ENCODE results near the gene THRAP3. TPM values are rescaled to one million over a fixed set of nuclear protein-coding genes. Genes with fewer than 3 reads are reported as not detected.
A peak's percentile ranks its signal among the peaks of the same experiment; 100 is the strongest.

Gene THRAP3
- total RNA-seq, 1 experiment from 2014 or later, result 143 TPM

- CTCF ChIA-PET, result no interaction called here
- no peak overlapping the region for H3K4me2 ChIP-seq
- H3K36me3 ChIP-seq (ENCODE audit: low read depth), result 0 out of 2 replicates have a peak, but pooled peaks cover 4% of the 10 kb centered on the region
- H3K4me3 ChIP-seq, result no peak overlapping the region
- H3K27me3 ChIP-seq (ENCODE audit: insufficient read depth, low read depth), result no peaks in the 10 kb centered on the region
- no peak overlapping the region for H2AFZ ChIP-seq
- H3K9me2 ChIP-seq (ENCODE audit: insufficient read depth), result no peaks in the 10 kb centered on the region
- no peak for DNase-seq
- BruUV-seq (replicated peaks), result no TSS peak
- no peak for TF ChIP-seq EZH2 (IDR thresholded peaks at IDR 0.05; ENCODE audit: low read depth)
- TF ChIP-seq CTCF (conservative IDR thresholded peaks at IDR 0.05), result no peak
- H3K27ac ChIP-seq, result no peak overlapping the region
- no peaks in the 10 kb centered on the region for H3K4me1 ChIP-seq (replicated peaks; ENCODE audit: insufficient read depth)
- H3K79me2 ChIP-seq (ENCODE audit: low read depth), result no peaks in the 10 kb centered on the region
- no peaks in the 10 kb centered on the region; the same call in 1 of the 2 replicates for H4K20me1 ChIP-seq (ENCODE audit: insufficient read depth)
- peaks cover 4% of the 10 kb centered on the region; the same call in 1 of the 2 replicates for H3F3A ChIP-seq (ENCODE audit: insufficient read depth, low read depth)
- POLR2A ChIA-PET (ENCODE audit: unreplicated experiment), result no interaction called here
- intact Hi-C loops (cut with micrococcal nuclease; ENCODE audit: unreplicated experiment), result no loop called here
- no peaks in the 10 kb centered on the region for H3K9me3 ChIP-seq (ENCODE audit: insufficient read depth, low read depth)
These were observed 45.0 kb upstream of the THRAP3 start for GRCh38 chr1:36179220-36179600.

- TF ChIP-seq EZH2 (IDR thresholded peaks at IDR 0.05; ENCODE audit: low read depth) (no peak), CTCF (conservative IDR thresholded peaks at IDR 0.05) (no peak)
- Histone ChIP-seq H3K9me2 (ENCODE audit: insufficient read depth) (no peaks in the 10 kb centered on the region), H3F3A (ENCODE audit: insufficient read depth, low read depth) (peaks cover 17% of the 10 kb centered on the region), H3K27me3 (ENCODE audit: insufficient read depth, low read depth) (no peaks in the 10 kb centered on the region), H2AFZ (no peak overlapping the region), H3K79me2 (ENCODE audit: low read depth) (no peaks in the 10 kb centered on the region), H3K9me3 (ENCODE audit: insufficient read depth, low read depth) (no peaks in the 10 kb centered on the region), H3K36me3 (ENCODE audit: low read depth) (no peaks in the 10 kb centered on the region), H3K27ac (no peak overlapping the region), H3K4me3 (no peak overlapping the region), H3K4me2 (no peak overlapping the region), H3K4me1 (replicated peaks; ENCODE audit: insufficient read depth) (peaks cover 5% of the 10 kb centered on the region; the same call in 1 of the 2 replicates), H4K20me1 (ENCODE audit: insufficient read depth) (no peaks in the 10 kb centered on the region; the same call in 1 of the 2 replicates)
- no peak for DNase-seq
- ChIA-PET POLR2A (ENCODE audit: unreplicated experiment) (interaction anchor here (0.5 to 0.6 kb wide), 2 partner anchors 96 to 1859 kb away, joined by 4 to 5 read pairs; no protein-coding TSS in a partner anchor), CTCF (interaction anchor here (0.7 kb wide), 1 partner anchor 202 kb away, joined by 12 read pairs; no protein-coding TSS in a partner anchor)
- no TSS peak for BruUV-seq (replicated peaks)
- intact Hi-C loops (cut with micrococcal nuclease; ENCODE audit: unreplicated experiment), result loop anchor here (10.0 kb wide), 1 partner anchor 328 kb away; no protein-coding TSS in a partner anchor
These were observed 41.5 kb upstream of the THRAP3 start for GRCh38 chr1:36182734-36183133.

GRCh38 chr1:36183309-36183856 is 40.9 kb upstream of the THRAP3 start:
- no peak for DNase-seq
- no peaks in the 10 kb centered on the region for H3K79me2 ChIP-seq (ENCODE audit: low read depth)
- H4K20me1 ChIP-seq (ENCODE audit: insufficient read depth), result no peaks in the 10 kb centered on the region; the same call in 1 of the 2 replicates
- no peak overlapping the region for H2AFZ ChIP-seq
- no peaks in the 10 kb centered on the region for H3K9me3 ChIP-seq (ENCODE audit: insufficient read depth, low read depth)
- H3F3A ChIP-seq (ENCODE audit: insufficient read depth, low read depth), result peaks cover 21% of the 10 kb centered on the region
- POLR2A ChIA-PET (ENCODE audit: unreplicated experiment), result interaction anchor here (0.5 to 0.6 kb wide), 3 partner anchors 29 to 1858 kb away, joined by 3 to 5 read pairs (median 4); no protein-coding TSS in a partner anchor
- H3K4me3 ChIP-seq, result no peak overlapping the region
- intact Hi-C loops (cut with micrococcal nuclease; ENCODE audit: unreplicated experiment), result loop anchor here (10.0 kb wide), 1 partner anchor 329 kb away; no protein-coding TSS in a partner anchor
- no peaks in the 10 kb centered on the region for H3K27me3 ChIP-seq (ENCODE audit: insufficient read depth, low read depth)
- TSS peak; percentile 8 for BruUV-seq (replicated peaks)
- H3K4me1 ChIP-seq (replicated peaks; ENCODE audit: insufficient read depth), result peaks cover 9% of the 10 kb centered on the region; the same call in 1 of the 2 replicates
- no peaks in the 10 kb centered on the region for H3K9me2 ChIP-seq (ENCODE audit: insufficient read depth)
- no peak overlapping the region for H3K4me2 ChIP-seq
- TF ChIP-seq CTCF (conservative IDR thresholded peaks at IDR 0.05) (no peak), EZH2 (IDR thresholded peaks at IDR 0.05; ENCODE audit: low read depth) (no peak)
- CTCF ChIA-PET, result no interaction called here
- H3K27ac ChIP-seq, result no peak overlapping the region
- H3K36me3 ChIP-seq (ENCODE audit: low read depth), result no peaks in the 10 kb centered on the region
